ENCODE measurements around the gene SLC2A6.
"Not testable (repeated sequence)": the region's sequence is repeated elsewhere in the genome, so short reads cannot be mapped to it uniquely, and the experiment has no call there.

The SLC2A6 gene

DNA sequence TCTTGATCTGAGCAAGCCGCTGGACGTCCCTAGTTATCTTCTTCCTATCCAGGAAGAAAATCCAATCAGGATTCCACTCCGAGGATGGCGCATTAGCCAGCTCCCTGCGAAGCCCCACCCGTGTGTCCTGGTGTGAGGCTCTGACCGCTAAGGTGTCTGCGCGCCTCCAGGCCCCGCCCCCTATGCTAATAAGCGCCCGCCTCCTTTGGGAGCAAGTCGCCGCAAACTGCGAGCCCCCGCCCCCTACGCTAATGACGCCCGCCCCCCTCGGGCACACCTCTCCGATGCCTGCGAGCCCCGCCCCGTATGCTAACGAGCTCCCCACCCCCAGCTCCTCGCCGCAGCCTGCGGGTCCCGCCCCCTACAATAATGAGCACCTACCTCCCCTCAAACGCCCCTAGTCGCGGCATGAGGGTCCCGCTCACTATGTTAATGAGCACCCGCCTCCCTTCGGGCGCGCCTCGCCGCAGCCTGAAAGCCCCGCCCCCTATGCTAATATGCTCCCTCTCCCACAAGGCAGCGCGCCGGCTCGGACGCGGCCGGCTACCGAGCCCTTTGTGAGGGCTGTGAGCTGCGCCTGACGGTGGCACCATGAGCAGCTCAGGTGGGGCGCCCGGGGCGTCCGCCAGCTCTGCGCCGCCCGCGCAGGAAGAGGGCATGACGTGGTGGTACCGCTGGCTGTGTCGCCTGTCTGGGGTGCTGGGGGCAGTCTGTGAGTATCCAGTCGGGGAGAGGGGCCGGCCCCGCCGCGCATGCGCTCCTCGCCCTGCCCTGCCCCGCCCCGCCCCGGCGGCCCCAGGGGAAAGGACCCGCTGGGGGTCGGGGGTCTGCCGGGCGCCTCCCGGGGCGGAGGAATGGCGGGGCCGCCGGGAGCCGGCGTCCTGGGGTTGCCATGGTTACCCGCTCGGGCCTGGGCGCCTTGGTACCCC is 19.2 kb downstream of the SLC2A6 start, which contains the start of gene CACFD1:
Gene CACFD1 (plus strand): TSS at position 503 of the 929 bp plus-strand sequence. CDS start 89 bp downstream, at position 592.
- DNase-seq, result peak; percentile 76

DNA sequence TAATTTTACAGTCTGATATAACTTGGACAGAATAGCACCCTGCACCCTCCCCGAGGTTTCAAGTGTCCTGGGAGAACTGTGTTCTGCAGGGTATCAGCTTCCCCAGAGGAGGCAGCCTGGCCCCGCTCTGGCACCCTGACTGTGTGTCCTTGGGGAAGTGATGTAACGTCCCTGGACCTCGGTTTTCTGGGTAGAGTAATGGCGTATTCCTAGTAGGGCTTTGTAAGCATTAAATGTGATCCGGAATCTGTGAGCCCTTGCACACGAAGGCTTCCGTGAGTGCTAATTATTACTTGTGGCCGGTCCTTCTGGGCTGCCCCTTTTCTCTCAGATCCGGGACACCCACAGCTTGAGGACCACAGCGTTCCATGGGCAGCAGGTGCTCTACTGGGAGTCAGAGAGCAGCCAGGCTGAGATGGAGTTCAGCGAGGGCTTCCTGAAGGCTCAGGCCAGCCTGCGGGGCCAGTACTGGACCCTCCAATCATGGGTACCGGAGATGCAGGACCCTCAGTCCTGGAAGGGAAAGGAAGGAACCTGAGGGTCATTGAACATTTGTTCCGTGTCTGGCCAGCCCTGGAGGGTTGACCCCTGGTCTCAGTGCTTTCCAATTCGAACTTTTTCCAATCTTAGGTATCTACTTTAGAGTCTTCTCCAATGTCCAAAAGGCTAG is 20.1 kb downstream of the SLC2A6 start:
- no peak for DNase-seq

DNA sequence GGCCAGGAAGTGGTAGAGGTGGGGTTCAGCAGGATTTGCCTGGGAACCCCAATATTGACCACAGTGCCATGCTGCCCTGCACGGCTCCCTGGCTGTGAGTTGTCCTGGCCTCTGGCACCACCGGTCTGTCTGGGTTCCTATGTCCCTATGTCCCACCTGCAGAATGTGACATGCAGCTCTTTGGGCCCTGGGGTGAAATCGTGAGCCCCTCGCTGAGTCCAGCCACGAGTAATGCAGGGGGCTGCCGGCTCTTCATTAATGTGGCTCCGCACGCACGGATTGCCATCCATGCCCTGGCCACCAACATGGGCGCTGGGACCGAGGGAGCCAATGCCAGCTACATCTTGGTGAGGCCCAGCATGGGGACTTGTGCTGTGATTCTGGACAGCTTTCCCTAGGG is 21.2 kb downstream of the SLC2A6 start:
- no peak for DNase-seq

DNA sequence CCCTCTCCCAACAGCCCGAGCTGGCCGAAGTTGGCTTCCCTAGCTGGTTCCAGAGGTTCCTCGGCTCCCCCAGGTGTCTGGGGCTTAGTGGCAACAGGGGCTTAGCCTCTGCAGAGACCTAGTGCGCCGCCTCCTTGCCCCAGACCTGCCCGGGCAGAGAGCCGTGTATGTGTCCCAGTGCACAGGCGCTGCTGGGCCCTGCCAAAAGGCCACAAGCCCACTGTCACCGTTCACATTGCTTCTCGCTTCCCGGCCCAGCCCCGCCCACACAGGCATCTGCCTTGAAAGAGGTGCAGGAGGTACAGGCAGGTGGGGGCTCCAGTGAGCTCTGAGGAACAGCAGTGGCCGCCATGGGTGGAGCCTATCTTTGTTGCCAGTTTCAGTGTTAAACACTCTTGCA is 21.7 kb downstream of the SLC2A6 start:
- DNase-seq, result no peak

DNA sequence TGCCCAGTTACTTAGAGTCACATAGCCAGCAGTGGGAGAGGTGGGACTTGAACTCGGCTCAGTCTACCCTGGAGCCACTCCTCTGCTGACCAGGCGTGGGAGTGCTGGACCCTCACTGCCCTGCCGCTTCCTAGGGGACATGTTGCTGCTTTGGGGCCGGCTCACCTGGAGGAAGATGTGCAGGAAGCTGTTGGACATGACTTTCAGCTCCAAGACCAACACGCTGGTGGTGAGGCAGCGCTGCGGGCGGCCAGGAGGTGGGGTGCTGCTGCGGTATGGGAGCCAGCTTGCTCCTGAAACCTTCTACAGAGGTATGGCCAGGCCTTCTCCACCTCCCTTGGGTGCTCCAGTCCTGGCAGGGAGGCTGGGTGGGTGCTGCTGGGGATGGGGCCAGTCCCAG is 22.5 kb downstream of the SLC2A6 start:
- no peak for DNase-seq

DNA sequence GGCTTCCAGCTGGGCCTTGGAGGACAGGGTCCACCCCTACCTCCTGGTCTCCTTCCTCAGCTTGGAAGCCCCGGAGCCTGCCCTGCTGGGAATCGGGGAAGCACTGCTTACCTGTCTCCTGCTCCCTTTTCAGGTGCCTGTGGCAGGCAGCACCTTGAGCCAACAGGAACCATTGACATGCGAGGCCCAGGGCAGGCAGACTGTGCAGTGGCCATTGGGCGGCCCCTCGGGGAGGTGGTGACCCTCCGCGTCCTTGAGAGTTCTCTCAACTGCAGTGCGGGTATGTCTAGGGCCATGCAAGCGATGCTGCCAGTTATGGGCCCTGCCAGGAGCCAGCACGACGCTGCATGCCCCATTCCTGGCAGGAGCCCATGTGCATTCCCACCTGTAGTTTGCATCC is 23.0 kb downstream of the SLC2A6 start:
- no peak for DNase-seq

DNA sequence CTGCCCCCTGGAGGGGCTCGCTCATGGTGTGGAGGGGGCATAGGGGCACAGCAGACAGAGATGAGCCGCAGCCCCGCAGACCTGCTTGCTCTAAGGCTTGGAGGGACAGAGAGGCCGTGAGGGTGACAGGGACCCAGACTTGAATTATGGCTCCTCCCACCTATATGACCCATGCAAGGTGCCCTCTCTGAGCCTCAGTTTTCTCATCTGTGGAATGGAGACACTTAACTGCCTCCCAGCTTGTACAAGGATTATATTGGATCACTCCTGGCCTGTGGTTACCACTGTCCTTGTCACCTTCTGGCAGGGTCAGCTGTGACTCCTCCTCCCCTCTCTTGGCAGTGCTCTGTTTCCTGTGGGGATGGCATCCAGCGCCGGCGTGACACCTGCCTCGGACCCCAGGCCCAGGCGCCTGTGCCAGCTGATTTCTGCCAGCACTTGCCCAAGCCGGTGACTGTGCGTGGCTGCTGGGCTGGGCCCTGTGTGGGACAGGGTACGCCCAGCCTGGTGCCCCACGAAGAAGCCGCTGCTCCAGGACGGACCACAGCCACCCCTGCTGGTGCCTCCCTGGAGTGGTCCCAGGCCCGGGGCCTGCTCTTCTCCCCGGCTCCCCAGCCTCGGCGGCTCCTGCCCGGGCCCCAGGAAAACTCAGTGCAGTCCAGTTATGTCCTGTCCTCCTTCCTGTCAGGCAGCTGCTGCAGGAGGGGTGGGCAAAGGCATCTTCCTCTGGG is 23.8 kb downstream of the SLC2A6 start:
- no peak for DNase-seq

DNA sequence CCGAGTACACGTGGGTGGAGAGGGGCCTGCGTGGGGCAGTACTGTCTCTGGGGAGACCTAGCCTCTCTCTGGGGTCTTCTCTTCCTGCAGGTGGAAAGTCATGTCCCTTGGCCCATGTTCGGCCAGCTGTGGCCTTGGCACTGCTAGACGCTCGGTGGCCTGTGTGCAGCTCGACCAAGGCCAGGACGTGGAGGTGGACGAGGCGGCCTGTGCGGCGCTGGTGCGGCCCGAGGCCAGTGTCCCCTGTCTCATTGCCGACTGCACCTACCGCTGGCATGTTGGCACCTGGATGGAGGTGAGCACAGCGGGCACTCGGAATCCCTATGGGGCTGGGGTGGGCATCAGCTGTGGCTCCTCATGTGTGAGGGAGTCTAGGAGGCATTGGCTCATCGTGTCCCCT is 24.6 kb downstream of the SLC2A6 start:
- no peak for DNase-seq

DNA sequence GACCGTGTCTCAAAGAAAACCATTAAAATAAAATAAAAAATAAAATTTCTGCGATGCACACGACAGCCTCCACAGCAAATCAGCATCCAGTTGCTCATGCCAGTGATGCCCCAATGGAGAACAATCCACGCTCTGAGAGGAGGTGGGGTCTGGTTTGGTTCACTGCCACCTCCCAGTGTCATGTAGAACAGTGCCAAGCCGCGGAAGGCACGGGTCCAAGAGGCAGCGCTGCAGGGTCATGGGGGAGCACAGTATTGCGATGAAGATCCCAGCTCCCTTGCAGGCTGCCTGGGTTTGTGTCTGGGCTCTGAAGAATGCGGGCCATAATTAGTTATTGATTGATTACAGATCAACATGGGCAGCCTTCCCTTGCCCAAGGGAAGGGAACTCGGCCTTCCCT is 25.2 kb downstream of the SLC2A6 start:
- no peak for DNase-seq

DNA sequence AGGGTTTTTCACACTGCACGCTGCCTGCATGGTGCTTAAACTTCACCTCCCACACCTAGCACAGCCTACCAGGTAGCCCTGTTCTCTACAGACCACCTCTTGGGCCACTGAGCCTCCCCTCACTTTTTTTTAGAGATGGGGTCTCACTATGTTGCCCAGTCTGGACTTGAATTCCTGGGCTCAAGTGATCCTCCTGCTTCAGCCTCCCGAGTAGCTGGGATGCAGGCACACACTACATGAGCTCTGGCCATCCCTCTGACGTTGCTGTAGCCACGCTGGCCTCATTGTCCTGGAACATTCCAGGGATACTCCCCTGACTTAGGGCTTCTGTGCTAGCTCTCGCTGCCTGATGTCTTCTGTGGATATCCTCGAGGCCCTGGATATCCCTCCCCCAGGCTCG is 26.3 kb downstream of the SLC2A6 start:
- DNase-seq, result no peak

DNA sequence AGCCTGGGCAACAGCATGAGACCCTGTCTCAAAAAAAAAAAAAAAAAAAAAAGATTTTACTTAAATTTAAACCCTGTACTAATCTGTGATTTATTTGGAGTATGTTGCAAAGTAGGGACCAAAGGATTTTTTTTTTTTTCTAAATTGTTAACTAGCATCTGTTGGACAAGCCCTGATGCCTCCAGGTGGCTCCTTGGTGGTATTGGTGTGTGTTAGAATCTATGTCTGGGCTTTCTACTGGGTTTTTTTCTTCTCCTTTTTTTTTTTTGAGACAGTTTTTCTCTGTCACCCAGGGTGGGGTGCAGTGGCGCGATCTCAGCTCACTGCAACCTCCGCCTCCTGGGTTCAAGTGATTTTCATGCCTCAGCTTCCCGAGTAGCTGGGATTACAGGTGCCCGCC is 27.0 kb downstream of the SLC2A6 start:
- not testable (repeated sequence) for DNase-seq

DNA sequence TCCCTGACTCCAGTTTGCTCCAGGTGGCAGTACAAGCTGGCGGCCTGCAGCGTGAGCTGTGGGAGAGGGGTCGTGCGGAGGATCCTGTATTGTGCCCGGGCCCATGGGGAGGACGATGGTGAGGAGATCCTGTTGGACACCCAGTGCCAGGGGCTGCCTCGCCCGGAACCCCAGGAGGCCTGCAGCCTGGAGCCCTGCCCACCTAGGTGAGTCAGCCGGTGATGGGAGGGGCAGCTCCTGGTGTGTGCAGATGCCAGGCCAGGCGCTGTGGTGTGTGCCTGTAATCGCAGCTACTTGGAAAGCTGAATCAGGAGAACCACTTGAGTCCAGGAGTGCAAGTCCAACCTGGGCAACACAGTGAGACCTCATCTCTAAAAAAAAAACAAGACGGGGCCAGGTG is 29.1 kb downstream of the SLC2A6 start:
- DNase-seq, result no peak

DNA sequence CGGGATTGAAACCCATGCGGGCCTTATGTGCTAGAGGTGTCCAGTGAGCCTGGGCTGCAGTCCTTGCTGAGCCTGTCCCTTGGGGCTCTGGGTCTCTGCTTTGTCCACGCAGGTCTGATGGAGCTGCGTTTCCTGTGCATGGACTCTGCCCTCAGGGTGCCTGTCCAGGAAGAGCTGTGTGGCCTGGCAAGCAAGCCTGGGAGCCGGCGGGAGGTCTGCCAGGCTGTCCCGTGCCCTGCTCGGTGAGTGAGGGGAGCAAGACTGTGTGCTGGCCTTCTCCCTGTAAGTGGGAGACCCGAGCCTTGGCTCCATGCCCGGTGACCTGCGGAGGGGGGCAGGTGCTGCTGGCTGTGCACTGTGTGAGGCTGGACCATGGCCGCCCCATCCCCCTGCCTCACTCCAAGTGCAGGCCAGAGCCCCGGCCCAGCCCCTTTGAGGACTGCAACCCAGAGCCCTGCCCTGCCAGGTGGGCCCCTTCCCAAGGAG is 30.4 kb downstream of the SLC2A6 start:
- DNase-seq, result no peak

DNA sequence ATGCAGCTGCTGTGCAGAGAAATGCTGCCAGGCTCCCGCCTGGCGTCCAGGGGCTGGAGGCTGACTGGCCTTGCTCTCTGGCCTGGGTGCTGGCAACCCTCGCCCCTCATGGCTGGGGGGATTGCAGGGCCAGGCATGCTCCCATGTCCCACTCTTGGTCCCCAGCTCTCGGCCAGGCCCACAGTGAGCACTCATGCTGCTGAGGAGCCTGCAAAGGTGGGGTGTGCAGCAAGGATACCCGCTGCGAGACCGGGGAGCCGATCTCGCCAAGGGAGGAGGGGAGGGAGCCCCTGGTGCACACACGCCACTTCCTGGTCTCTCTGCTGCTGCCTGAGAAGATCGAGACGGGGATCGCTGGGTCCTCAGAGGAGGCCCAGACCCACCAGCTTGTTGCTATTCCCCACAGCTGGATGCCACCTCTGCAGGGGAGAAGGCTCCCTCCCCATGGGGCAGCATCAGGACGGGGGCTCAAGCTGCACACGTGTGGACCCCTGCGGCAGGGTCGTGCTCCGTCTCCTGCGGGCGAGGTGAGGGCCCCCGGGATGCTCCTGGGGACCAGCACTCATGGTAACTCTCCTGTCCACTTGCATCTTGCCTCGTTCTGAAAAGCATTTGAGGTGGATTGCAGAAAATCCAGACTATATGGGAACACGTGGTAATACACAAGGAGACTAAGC is 33.5 kb downstream of the SLC2A6 start:
- no peak for DNase-seq

DNA sequence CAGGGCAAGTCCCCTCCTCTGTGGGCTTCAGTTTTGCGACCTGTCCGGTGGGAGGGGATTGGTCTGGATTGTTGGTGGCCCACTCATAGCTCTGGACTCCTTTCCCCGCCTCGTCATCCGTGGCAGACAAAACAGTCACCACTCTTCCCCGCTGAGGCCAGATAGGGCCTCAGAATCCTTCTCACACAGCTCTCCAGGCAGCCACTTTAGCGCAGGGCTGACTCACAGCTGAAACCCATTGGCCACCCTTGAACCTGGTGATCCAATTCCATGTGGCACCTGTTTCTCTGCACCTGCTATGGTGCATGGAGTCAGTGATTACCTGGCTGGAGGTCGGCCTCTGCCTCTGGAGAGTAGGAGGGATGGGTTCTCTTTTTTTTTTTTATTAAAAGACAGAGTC is 34.9 kb downstream of the SLC2A6 start:
- DNase-seq, result no peak

DNA sequence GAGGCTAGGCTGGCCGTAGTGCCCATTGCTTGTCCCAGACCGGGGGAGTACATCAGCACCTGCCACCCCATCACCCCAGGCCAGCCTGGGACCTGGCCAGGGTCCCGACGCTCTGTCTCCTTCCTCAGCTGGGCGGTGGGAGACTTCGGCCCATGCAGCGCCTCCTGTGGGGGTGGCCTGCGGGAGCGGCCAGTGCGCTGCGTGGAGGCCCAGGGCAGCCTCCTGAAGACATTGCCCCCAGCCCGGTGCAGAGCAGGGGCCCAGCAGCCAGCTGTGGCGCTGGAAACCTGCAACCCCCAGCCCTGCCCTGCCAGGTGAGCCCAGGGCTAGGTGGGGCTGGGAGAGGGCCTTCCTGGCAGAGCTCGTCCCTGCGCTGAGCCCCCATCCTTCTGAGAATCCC is 35.7 kb downstream of the SLC2A6 start:
- DNase-seq, result no peak

DNA sequence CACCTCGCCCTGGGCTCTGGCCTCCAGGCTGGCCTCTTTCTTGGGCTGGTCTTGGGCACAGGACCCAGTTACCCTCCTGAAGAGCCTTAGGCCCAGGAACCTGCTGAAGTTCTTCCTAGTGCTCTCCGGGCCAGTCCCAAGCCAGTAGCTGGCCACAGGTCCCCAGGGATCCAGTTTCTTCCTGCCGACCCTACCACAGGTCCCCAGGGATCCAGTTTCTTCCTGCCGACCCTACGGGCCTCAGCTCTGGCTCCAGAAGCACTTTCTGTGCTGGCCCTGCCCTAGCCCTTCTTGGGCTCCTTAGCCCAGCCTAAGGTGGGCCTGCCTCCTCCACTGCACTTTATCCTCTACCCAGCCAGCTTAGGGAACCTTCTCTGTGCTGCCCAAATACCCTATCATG is 37.3 kb downstream of the SLC2A6 start:
- DNase-seq, result no peak

DNA sequence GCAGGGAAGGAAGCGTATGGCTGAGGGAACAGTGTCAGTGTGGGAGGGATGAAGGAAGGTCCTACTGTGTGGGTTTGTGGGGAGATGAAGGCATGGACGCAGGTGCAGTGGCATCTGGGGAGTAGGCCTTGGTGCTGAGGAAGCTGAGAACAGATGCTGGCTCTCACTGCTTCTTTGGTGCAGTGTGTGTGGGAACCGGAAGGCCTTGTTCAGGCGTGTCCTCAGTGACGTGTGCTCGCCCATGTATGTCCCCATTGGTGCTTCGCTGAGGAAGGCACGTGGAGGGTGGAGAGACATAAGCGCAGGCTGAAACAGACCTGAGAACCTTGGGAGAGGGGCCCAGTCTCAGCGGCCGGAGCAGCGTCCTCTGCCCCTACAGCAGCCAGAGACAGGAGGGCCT is 38.0 kb downstream of the SLC2A6 start:
- DNase-seq, result no peak

DNA sequence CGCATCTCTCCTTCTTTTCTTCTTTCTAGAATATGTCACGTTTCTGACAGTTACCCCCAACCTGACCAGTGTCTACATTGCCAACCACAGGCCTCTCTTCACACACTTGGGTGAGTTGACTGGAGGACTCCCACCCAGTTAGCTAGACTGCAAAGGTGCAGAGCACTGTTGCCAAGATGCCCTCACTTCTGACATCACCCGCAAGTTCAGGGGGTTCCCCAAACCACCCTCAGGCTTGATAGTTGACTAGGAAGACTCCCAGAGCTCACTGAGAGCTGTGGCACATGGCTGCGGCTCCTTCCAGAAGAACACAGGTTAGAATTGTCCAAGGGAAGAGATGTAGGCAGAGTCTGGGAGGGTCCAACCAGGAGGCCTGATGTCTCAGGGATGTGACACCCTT is 39.6 kb downstream of the SLC2A6 start:
- DNase-seq, result no peak

DNA sequence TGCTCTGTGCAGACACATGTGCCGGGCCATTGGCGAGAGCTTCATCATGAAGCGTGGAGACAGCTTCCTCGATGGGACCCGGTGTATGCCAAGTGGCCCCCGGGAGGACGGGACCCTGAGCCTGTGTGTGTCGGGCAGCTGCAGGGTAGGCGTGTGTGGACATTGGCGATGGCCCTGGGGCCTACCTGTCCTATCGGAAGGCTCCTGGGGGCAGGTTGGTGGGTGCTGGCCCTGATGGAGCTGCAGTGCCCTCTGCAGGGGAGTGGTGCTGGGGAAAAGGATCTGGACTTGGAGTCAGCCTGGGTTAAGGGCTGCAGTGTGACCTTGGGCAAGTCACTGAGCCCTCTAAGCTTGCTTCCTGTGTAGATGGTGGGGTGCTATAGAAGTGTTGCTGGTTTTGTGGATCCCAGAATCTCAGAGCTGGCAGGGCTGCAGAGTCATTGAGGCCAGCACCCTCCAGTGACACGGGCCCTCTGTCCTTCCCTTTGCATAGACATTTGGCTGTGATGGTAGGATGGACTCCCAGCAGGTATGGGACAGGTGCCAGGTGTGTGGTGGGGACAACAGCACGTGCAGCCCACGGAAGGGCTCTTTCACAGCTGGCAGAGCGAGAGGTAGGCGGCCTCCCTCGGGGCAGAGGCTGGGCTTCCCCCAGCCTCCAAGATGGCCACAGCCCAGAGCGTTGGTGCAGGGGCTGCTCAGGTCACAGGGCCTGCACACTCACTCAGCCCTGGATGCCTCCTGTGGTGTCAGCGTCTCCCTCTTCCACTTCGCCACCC is 41.0 kb downstream of the SLC2A6 start:
- DNase-seq, result no peak

DNA sequence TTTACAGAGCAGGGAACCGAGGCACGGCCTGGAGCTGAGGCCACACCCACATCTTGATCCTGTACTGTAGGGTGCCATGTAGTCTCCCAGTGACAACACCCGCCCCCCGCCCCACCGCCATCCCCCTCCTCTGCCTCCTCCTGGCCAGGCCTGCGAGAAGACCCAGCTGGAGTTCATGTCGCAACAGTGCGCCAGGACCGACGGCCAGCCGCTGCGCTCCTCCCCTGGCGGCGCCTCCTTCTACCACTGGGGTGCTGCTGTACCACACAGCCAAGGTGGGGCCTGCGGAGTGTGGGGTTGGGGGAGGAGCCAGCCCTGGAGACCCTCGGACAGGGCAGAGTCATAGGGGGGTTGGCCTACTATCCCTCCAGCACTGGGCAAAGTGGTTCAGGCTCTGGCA is 42.2 kb downstream of the SLC2A6 start:
- DNase-seq, result no peak

DNA sequence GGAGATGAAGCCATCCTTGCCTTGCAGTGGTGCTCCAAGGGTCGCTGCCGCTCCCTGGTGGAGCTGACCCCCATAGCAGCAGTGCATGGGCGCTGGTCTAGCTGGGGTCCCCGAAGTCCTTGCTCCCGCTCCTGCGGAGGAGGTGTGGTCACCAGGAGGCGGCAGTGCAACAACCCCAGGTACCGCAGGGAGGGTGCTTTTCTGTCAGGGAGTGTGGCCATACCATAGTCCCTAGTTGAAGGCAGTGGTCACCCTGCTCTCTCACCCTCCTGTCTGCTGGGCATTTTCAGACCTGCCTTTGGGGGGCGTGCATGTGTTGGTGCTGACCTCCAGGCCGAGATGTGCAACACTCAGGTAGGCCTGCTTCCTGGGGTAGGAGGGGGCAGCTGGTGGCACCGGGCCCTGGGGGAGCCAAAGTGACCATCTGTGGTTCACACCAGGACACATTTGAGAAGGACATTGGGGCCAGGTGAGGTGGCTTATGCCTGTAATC is 45.5 kb downstream of the SLC2A6 start:
- no peak for DNase-seq
